HepG2 (cell line): ENCODE data around the gene LMAN1L. TPM values are rescaled to one million over a fixed set of nuclear protein-coding genes. Genes with fewer than 3 reads are reported as not detected.

Experiments used
- ATAC-seq: fragments of 200-7000 bp; cut with Tn5 transposase; 3 replicates; pipeline ENCODE4 v1.9.1; 2020; ENCODE audit warnings: mild to moderate bottlenecking, moderate library complexity
- BruUV-seq: library from RNA; stranded (reverse); fragments of 400-500 nt; replicated peaks from 2 replicates; lab custom pipeline; 2021; lab: Mats Ljungman, UMichigan
- CTCF ChIA-PET: fragments of 300-600 bp; formaldehyde crosslinking; extraction: SDS; loops from one replicate; lab custom pipeline; 2021; ENCODE audit warnings: low total read pairs, inconsistent platforms, low intra/inter-chr PET ratio; lab: Yijun Ruan, JAX
- POLR2A ChIA-PET: fragments of 350-600 bp; sonication (Branson Sonifier 250); formaldehyde crosslinking; loops from one replicate; lab custom pipeline; 2020; ENCODE audit warnings: antibody characterized with exemption, inconsistent platforms; lab: Yijun Ruan, JAX
- DNase-seq: peaks from one replicate; pipeline ENCODE4 v3.0.0-alpha.2; 2015; ENCODE audit warnings: low spot score
- FAIRE-seq: peaks from 3 replicates; lab custom pipeline; 2011; peaks lifted over from hg19 to GRCh38; lab: Jason Lieb, UNC
- H2AFZ ChIP-seq: one replicate; pipeline ENCODE4 v1.6.1; 2011; ENCODE audit warnings: low read length, inconsistent platforms
- H3K27ac ChIP-seq: fragments of 300-600 bp; 3 replicates; pipeline ENCODE4 v1.8.0; 2011; ENCODE audit warnings: mixed run types, mild to moderate bottlenecking, mixed read lengths, low read length, inconsistent platforms; ENCODE audit not compliant: insufficient read depth; ENCODE audit errors: extremely low read length
- H3K27me3 ChIP-seq, 2 experiments: fragments of 200-600 bp in 1 of 2; 2 replicates in 1 of 2; 3 replicates in 1 of 2; pipeline versions ENCODE4 v1.6.0 to v1.8.0; 2011; ENCODE audit warnings: low read length in 2 of 2, mild to moderate bottlenecking in 2 of 2, moderate library complexity in 2 of 2, inconsistent platforms in 1 of 2; ENCODE audit not compliant: insufficient read depth in 2 of 2, control insufficient read depth in 1 of 2
- H3K36me3 ChIP-seq, 2 experiments: fragments of 200-600 bp in 1 of 2; replicated peaks in 1 of 2; 2 replicates in 1 of 2; 3 replicates in 1 of 2; pipeline versions ENCODE4 v1.5.1 to v1.8.0; 2011; ENCODE audit warnings: low read length in 2 of 2, inconsistent platforms in 1 of 2; ENCODE audit not compliant: insufficient read depth in 2 of 2, control insufficient read depth in 1 of 2
- H3K4me1 ChIP-seq: 2 replicates; pipeline ENCODE4 v1.5.1; 2012; ENCODE audit warnings: low read length, inconsistent platforms; ENCODE audit not compliant: insufficient read depth
- H3K4me2 ChIP-seq: 2 replicates; pipeline ENCODE4 v1.6.0; 2011; ENCODE audit warnings: low read depth, low read length, inconsistent platforms
- H3K4me3 ChIP-seq, 3 experiments: fragments of 200-600 bp in 1 of 3; sonication (generic), shearing (Covaris generic) in 1 of 3; replicated peaks in 1 of 3; 2 replicates each; pipeline ENCODE4 v1.5.1; 2011 to 2016; ENCODE audit warnings: low read length in 3 of 3, inconsistent platforms in 2 of 3, low read depth in 2 of 3, mild to moderate bottlenecking in 2 of 3, control low read depth in 1 of 3, mixed read lengths in 1 of 3; ENCODE audit not compliant: insufficient read depth in 1 of 3
- H3K79me2 ChIP-seq: one replicate; pipeline ENCODE4 v1.6.1; 2011; ENCODE audit warnings: low read length, inconsistent platforms; ENCODE audit not compliant: insufficient read depth
- H3K9ac ChIP-seq: 2 replicates; pipeline ENCODE4 v1.6.0; 2011; ENCODE audit warnings: mild to moderate bottlenecking, low read depth, low read length, inconsistent platforms; ENCODE audit not compliant: insufficient read depth
- H3K9me3 ChIP-seq: 2 replicates; pipeline ENCODE4 v1.5.1; 2012; ENCODE audit warnings: mild to moderate bottlenecking, low read length
- H4K20me1 ChIP-seq: 2 replicates; pipeline ENCODE4 v1.6.0; 2011; ENCODE audit warnings: inconsistent platforms, mild to moderate bottlenecking, low read length, moderate library complexity; ENCODE audit not compliant: insufficient read depth
- E2F2 ChIP-seq: sonication (generic); formaldehyde crosslinking; IDR thresholded peaks from 2 replicates; pipeline ENCODE4 v1.4.0; 2020; ENCODE audit warnings: missing genetic modification reagents, borderline replicate concordance
- GPN1 ChIP-seq: sonication (generic); formaldehyde crosslinking; IDR thresholded peaks from 2 replicates; pipeline ENCODE4 v1.5.1; 2020; ENCODE audit warnings: missing genetic modification reagents, borderline replicate concordance
- NFIC ChIP-seq: IDR thresholded peaks from 2 replicates; pipeline ENCODE4 v1.6.1; 2012; ENCODE audit warnings: mild to moderate bottlenecking, low read length, inconsistent platforms
- POLR2AphosphoS2 ChIP-seq: IDR thresholded peaks from 2 replicates; pipeline ENCODE4 v1.6.1; 2011; ENCODE audit warnings: low read depth, low read length, improper control_type of control experiment
- RAD21 ChIP-seq: fragments of 450-650 bp; formaldehyde crosslinking; IDR thresholded peaks from 2 replicates; pipeline ENCODE4 v1.5.0; 2020; ENCODE audit warnings: mild to moderate bottlenecking
- ZNF232 ChIP-seq: sonication (generic); formaldehyde crosslinking; IDR thresholded peaks from 2 replicates; pipeline ENCODE4 v1.4.0; 2020; ENCODE audit warnings: missing genetic modification reagents, borderline replicate concordance
- ZNF292 ChIP-seq: sonication (generic); formaldehyde crosslinking; IDR thresholded peaks from 2 replicates; pipeline ENCODE4 v1.8.1; 2022; ENCODE audit warnings: mild to moderate bottlenecking, low read depth, missing genetic modification reagents, borderline replicate concordance
- ZNF367 ChIP-seq: sonication (generic); formaldehyde crosslinking; IDR thresholded peaks from 2 replicates; pipeline ENCODE4 v1.4.0; 2020; ENCODE audit warnings: missing genetic modification reagents, borderline replicate concordance
- WGBS: methylation state at CpG from one replicate; pipeline ENCODE4 v1.1.6; 2017; ENCODE audit warnings: low lambda C conversion rate; 5-methylcytosine and 5-hydroxymethylcytosine counted together
- in situ Hi-C: cut with HindIII; loops from 2 replicates; pipeline ENCODE4 v1.10.0; 2017; ENCODE audit warnings: low pct_unique_long_range_greater_than_20kb; ENCODE audit not compliant: extremely low pct_ligation_motif_present
- intact Hi-C: fragments of 100-400 bp; cut with micrococcal nuclease; formaldehyde crosslinking; loops from one replicate; pipeline ENCODE4 v1.10.0; 2022; ENCODE audit not compliant: unreplicated experiment
- polyA plus RNA-seq, 8 experiments: library from polyadenylated mRNA; depleted of rRNA in 3 of 8; stranded (reverse) in 7 of 8; unstranded in 1 of 8; fragments of >200 nt; fragmentation: Illumina TruSeq in 4 of 8; extraction: Trizol in 4 of 8; gene quantifications; 2 replicates each; pipeline versions ENCODE4 v1.2.1 to v1.2.3, GENCODE V29; 2011 to 2016; ENCODE audit warnings: low read depth in 4 of 8, missing spikeins in 1 of 8, mixed read lengths in 1 of 8; ENCODE audit not compliant: insufficient read depth in 1 of 8
- total RNA-seq, 5 experiments: library from RNA; depleted of rRNA; stranded (reverse); fragments of >200 nt; fragmentation: Illumina TruSeq; extraction: Trizol; gene quantifications; 2 replicates each; pipeline ENCODE4 v1.2.3, GENCODE V29; 2016; ENCODE audit warnings: low read depth in 1 of 5

LMAN1L gene
- total and polyA plus RNA-seq, 2 of the 13 experiments (the other 11 are each of a cell fraction or from before 2014, with no cell fraction given): not detected

- intact Hi-C loops: loop anchor here (2.0 kb wide), 1 partner anchor 19 kb away; the partner anchor contains the start of gene CSK
- Histone ChIP-seq H3K36me3 (peaks cover 18 to 41% of the 10 kb centered on the region in 2 experiments), H3K27me3 (no peaks in the 10 kb centered on the region), H3K27ac (no peak overlapping the region), H3K79me2 (no peaks in the 10 kb centered on the region), H2AFZ (no peak overlapping the region), H3K4me2 (no peak overlapping the region), H3K4me1 (peaks cover 13% of the 10 kb centered on the region), H3K9me3 (no peaks in the 10 kb centered on the region), H3K4me3 (no peak overlapping the region), H3K9ac (no peak overlapping the region), H4K20me1 (no peaks in the 10 kb centered on the region; the same call in 1 of the 2 replicates)
- no TSS peak for BruUV-seq
- TF ChIP-seq E2F2 (CRISPR knock-in tag) (no peak), POLR2AphosphoS2 (no peak), ZNF232 (no peak), RAD21 (CRISPR knock-in tag) (no peak), ZNF367 (CRISPR knock-in tag) (no peak), ZNF292 (no peak), GPN1 (CRISPR knock-in tag) (no peak), NFIC (no peak)
- in situ Hi-C loops: no loop called here
- ChIA-PET POLR2A (interaction anchor here (1.1 kb wide), 1 partner anchor 13 kb away, joined by 3 read pairs; no protein-coding TSS in a partner anchor), CTCF (no interaction called here)
- no peak for FAIRE-seq
- DNase-seq: no peak
- no peak for ATAC-seq
- 97% methylated on average over 5 of the region's 18 CpGs for WGBS
Measured at GRCh38 chr15:74801311-74801997, 11.2 kb upstream of the LMAN1L start.
